SK-N-MC (cell line): ENCODE measurements around the gene DNAH10.

ENCODE experiments used
- EZH2 ChIP-seq: fragments of 200-600 bp; sonication (generic); IDR thresholded peaks from one replicate; pipeline ENCODE4 v1.6.1; 2017; ENCODE audit warnings: antibody characterized with exemption
- POLR2AphosphoS5 ChIP-seq: IDR thresholded peaks from 2 replicates; pipeline ENCODE4 v1.6.1; 2012; ENCODE audit warnings: mild to moderate bottlenecking, low read depth, low read length, borderline replicate concordance

GRCh38 chr12:123912415-123913380 lies 150.6 kb downstream of the DNAH10 start:
- TF ChIP-seq POLR2AphosphoS5 (no peak), EZH2 (no peak)
